Mononuclear cell (primary cell): ENCODE data around the gene B4GALT5. TPM values are rescaled to one million over a fixed set of nuclear protein-coding genes. Genes with fewer than 3 reads are reported as not detected.

ENCODE experiments used
- H3K27me3 ChIP-seq: 2 replicates; pipeline ENCODE4 v1.6.0; 2011; ENCODE audit warnings: low read length, control low read depth; ENCODE audit not compliant: insufficient read depth
- H3K4me1 ChIP-seq: 2 replicates; pipeline ENCODE4 v1.5.1; 2011; ENCODE audit warnings: mild to moderate bottlenecking, low read length, control low read depth; ENCODE audit not compliant: insufficient read depth
- H3K4me3 ChIP-seq: 2 replicates; pipeline ENCODE4 v1.5.1; 2011; ENCODE audit warnings: mild to moderate bottlenecking, low read length, moderate library complexity
- H3K9me3 ChIP-seq: 2 replicates; pipeline ENCODE4 v1.5.1; 2011; ENCODE audit warnings: low read depth, mild to moderate bottlenecking, control low read depth, low read length
- total RNA-seq: library from RNA; depleted of rRNA; stranded (reverse); fragments of >200 nt; gene quantifications from one replicate; pipeline ENCODE4 v1.2.3, GENCODE V29; 2012

B4GALT5 gene
- total RNA-seq, 1 donor: 16.0 TPM

GRCh38 chr20:49647550-49647949, 66.1 kb downstream of the B4GALT5 start:
- Histone ChIP-seq H3K4me1 (peaks cover 2% of the 10 kb centered on the region), H3K4me3 (no peak overlapping the region), H3K27me3 (no peaks in the 10 kb centered on the region), H3K9me3 (no peaks in the 10 kb centered on the region)

GRCh38 chr20:49646528-49646927, 67.2 kb downstream of the B4GALT5 start:
- H3K4me1 ChIP-seq: no peaks in the 10 kb centered on the region
- H3K27me3 ChIP-seq: no peaks in the 10 kb centered on the region
- no peak overlapping the region for H3K4me3 ChIP-seq
- no peaks in the 10 kb centered on the region for H3K9me3 ChIP-seq

- Histone ChIP-seq H3K4me1 (no peaks in the 10 kb centered on the region), H3K4me3 (no peak overlapping the region), H3K27me3 (no peaks in the 10 kb centered on the region), H3K9me3 (no peaks in the 10 kb centered on the region)
These were observed 67.6 kb downstream of the B4GALT5 start for GRCh38 chr20:49646126-49646525.

GRCh38 chr20:49644980-49645565, 68.6 kb downstream of the B4GALT5 start:
- Histone ChIP-seq H3K4me1 (no peaks in the 10 kb centered on the region), H3K27me3 (no peaks in the 10 kb centered on the region), H3K9me3 (no peaks in the 10 kb centered on the region), H3K4me3 (no peak overlapping the region)

- no peaks in the 10 kb centered on the region for H3K9me3 ChIP-seq
- H3K4me3 ChIP-seq: no peak overlapping the region
- no peaks in the 10 kb centered on the region for H3K27me3 ChIP-seq
- no peaks in the 10 kb centered on the region for H3K4me1 ChIP-seq
These were observed 70.9 kb downstream of the B4GALT5 start for GRCh38 chr20:49642816-49643215.

- Histone ChIP-seq H3K4me3 (no peak overlapping the region), H3K4me1 (no peaks in the 10 kb centered on the region), H3K9me3 (no peaks in the 10 kb centered on the region), H3K27me3 (no peaks in the 10 kb centered on the region)
These were observed 71.7 kb downstream of the B4GALT5 start for GRCh38 chr20:49641683-49642656.

GRCh38 chr20:49637046-49637637, 76.5 kb downstream of the B4GALT5 start:
- no peaks in the 10 kb centered on the region for H3K27me3 ChIP-seq
- no peaks in the 10 kb centered on the region for H3K9me3 ChIP-seq
- H3K4me1 ChIP-seq: no peaks in the 10 kb centered on the region
- no peak overlapping the region for H3K4me3 ChIP-seq

GRCh38 chr20:49636447-49636846, 77.2 kb downstream of the B4GALT5 start:
- Histone ChIP-seq H3K27me3 (no peaks in the 10 kb centered on the region), H3K9me3 (no peaks in the 10 kb centered on the region), H3K4me3 (no peak overlapping the region), H3K4me1 (no peaks in the 10 kb centered on the region)

- H3K4me3 ChIP-seq: no peak overlapping the region
- no peaks in the 10 kb centered on the region for H3K9me3 ChIP-seq
- no peaks in the 10 kb centered on the region for H3K4me1 ChIP-seq
- no peaks in the 10 kb centered on the region for H3K27me3 ChIP-seq
These were observed 77.8 kb downstream of the B4GALT5 start for GRCh38 chr20:49635866-49636265.

- Histone ChIP-seq H3K4me1 (no peaks in the 10 kb centered on the region), H3K4me3 (no peak overlapping the region), H3K9me3 (no peaks in the 10 kb centered on the region), H3K27me3 (no peaks in the 10 kb centered on the region)
These were observed 78.5 kb downstream of the B4GALT5 start for GRCh38 chr20:49635166-49635565.

GRCh38 chr20:49634116-49634515, 79.6 kb downstream of the B4GALT5 start:
- Histone ChIP-seq H3K27me3 (no peaks in the 10 kb centered on the region), H3K9me3 (no peaks in the 10 kb centered on the region), H3K4me3 (no peak overlapping the region), H3K4me1 (no peaks in the 10 kb centered on the region)

GRCh38 chr20:49633643-49634042, 80.0 kb downstream of the B4GALT5 start:
- H3K4me3 ChIP-seq: no peak overlapping the region
- no peaks in the 10 kb centered on the region for H3K4me1 ChIP-seq
- H3K27me3 ChIP-seq: no peaks in the 10 kb centered on the region
- H3K9me3 ChIP-seq: no peaks in the 10 kb centered on the region

GRCh38 chr20:49633023-49633422, 80.7 kb downstream of the B4GALT5 start:
- no peaks in the 10 kb centered on the region for H3K9me3 ChIP-seq
- H3K4me1 ChIP-seq: no peaks in the 10 kb centered on the region
- no peak overlapping the region for H3K4me3 ChIP-seq
- H3K27me3 ChIP-seq: no peaks in the 10 kb centered on the region

GRCh38 chr20:49631856-49632418, 81.7 kb downstream of the B4GALT5 start:
- no peak overlapping the region for H3K4me3 ChIP-seq

GRCh38 chr20:49631061-49631716, 82.5 kb downstream of the B4GALT5 start:
- no peaks in the 10 kb centered on the region for H3K9me3 ChIP-seq
- no peak overlapping the region for H3K4me3 ChIP-seq
- H3K4me1 ChIP-seq: no peaks in the 10 kb centered on the region
- H3K27me3 ChIP-seq: no peaks in the 10 kb centered on the region

More at GRCh38 chr20:49631856-49632418, 81.7 kb downstream of the B4GALT5 start:
- H3K27me3 ChIP-seq: no peaks in the 10 kb centered on the region
- H3K9me3 ChIP-seq: no peaks in the 10 kb centered on the region
- no peaks in the 10 kb centered on the region for H3K4me1 ChIP-seq
